HG03378 (cell line): ENCODE data around the gene FREY1.

ENCODE experiments used
- ATAC-seq: cut with Tn5 transposase; IDR thresholded peaks from one replicate; pipeline ENCODE4 v1.9.1; 2021; ENCODE audit warnings: mild to moderate bottlenecking, moderate library complexity; ENCODE audit not compliant: unreplicated experiment

FREY1 gene

GRCh38 chr11:45928535-45929215, 21.6 kb upstream of the FREY1 start:
- ATAC-seq: no peak

- ATAC-seq: no peak
Observed at GRCh38 chr11:45927684-45928413, 20.8 kb upstream of the FREY1 start.

- no peak for ATAC-seq
Observed at GRCh38 chr11:45927332-45927683, 20.2 kb upstream of the FREY1 start.

- no peak for ATAC-seq
Observed at GRCh38 chr11:45926536-45927331, 19.7 kb upstream of the FREY1 start.

- ATAC-seq: no peak
Observed at GRCh38 chr11:45926001-45926401, 18.9 kb upstream of the FREY1 start.

GRCh38 chr11:45925550-45925949, 18.5 kb upstream of the FREY1 start:
- ATAC-seq: no peak

GRCh38 chr11:45924927-45925326, 17.9 kb upstream of the FREY1 start:
- ATAC-seq: no peak

- no peak for ATAC-seq
Observed at GRCh38 chr11:45924036-45924915, 17.2 kb upstream of the FREY1 start.

- ATAC-seq: no peak
Observed at GRCh38 chr11:45922425-45923082, 15.5 kb upstream of the FREY1 start, which contains the start of gene LARGE2. Gene LARGE2 (plus strand): TSS chr11:45922656. CDS start chr11:45922883, 227 bp downstream.

GRCh38 chr11:45921561-45922424, 14.7 kb upstream of the FREY1 start:
- no peak for ATAC-seq

GRCh38 chr11:45920531-45921477, 13.7 kb upstream of the FREY1 start:
- no peak for ATAC-seq

- no peak for ATAC-seq
Observed at GRCh38 chr11:45919806-45920530, 12.9 kb upstream of the FREY1 start.

- ATAC-seq: no peak
Observed at GRCh38 chr11:45918962-45919675, 12.0 kb upstream of the FREY1 start.

- ATAC-seq: no peak
Observed at GRCh38 chr11:45918331-45918941, 11.4 kb upstream of the FREY1 start.

GRCh38 chr11:45917623-45918330, 10.7 kb upstream of the FREY1 start, which contains the start of gene PEX16:
Gene PEX16 (minus strand): TSS chr11:45917877. CDS start chr11:45917811, 66 bp downstream.
- ATAC-seq: peak; percentile 81

- ATAC-seq: no peak
Observed at GRCh38 chr11:45917286-45917622, 10.2 kb upstream of the FREY1 start.
